ENCODE results near the gene PTMA. TPM values are rescaled to one million over a fixed set of nuclear protein-coding genes. Genes with fewer than 3 reads are reported as not detected.
"Not testable (repeated sequence)": the region's sequence is repeated elsewhere in the genome, so short reads cannot be mapped to it uniquely, and the experiment has no call there.

Gene PTMA
- total and polyA plus RNA-seq, 9 of the 15 experiments (the other 6 are each of a cell fraction or from before 2014, with no cell fraction given) = 429 to 2,322 (median 1,578) TPM

DNA sequence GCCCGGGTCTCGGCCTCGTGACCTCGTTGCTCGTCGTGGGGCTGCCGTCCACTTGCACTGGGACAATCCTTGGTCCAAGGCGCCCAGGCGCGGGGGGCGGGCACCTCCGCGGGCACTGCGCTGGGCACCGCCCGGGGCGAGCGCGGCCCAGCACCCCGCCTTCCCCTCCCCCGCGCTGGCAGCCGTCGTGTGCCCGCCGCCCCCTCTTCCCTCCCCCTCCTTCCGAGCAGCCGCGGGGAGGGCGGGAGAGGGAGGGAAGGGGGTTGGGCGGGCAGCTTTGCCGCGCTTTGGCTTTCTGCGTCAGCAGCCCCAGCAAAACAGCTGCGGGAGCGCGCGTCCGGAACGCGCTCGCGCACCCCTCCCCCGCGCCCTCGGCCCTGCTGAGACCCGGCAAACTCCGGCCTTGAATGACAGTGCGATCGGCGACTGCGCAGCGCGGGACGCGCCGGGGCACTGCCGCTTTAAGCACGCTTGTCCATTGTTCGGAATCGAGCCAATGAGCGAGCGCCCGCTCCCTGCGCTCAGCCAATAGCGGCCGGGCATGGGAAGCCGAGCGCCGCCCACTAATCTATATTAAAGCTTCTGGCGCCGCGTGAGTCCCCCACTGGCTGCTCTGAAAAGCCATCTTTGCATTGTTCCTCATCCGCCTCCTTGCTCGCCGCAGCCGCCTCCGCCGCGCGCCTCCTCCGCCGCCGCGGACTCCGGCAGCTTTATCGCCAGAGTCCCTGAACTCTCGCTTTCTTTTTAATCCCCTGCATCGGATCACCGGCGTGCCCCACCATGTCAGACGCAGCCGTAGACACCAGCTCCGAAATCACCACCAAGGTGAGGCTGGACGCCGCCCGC, at the start of gene PTMA (continued):
- TF ChIP-seq PHTF2 (CRISPR knock-in tag; IDR thresholded peaks at IDR 0.05) (no peak), NR2C2 (CRISPR knock-in tag; IDR thresholded peaks at IDR 0.05) (no peak), NR2C2 (tag; IDR thresholded peaks at IDR 0.05) (no peak)

DNA sequence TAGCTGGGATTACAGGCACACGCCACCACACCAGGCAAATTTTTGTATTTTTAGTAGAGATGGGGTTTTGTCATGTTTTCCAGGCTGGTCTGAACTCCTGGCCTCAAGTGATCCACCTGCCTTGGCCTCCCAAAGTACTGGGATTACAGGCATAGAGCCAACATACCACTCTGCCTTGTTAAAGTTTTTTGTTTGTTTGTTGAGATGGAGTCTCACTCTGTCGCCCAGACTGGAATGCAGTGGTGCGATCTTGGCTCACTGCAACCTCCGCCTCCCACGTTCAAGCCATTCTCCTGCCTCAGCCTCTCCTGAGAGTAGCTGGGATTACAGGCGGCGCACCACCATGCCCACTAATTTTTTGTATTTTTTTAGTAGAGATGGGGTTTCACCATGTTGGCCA, 48.3 kb upstream of the PTMA start:
- FAIRE-seq = not testable (repeated sequence)
- peaks cover 14 to 29% of the 10 kb centered on the region in 2 experiments; a peak in 4 of 5 replicates for H3K4me1 ChIP-seq (replicated peaks in 1 of 2; ENCODE audit: control insufficient read depth in 2 of 2, insufficient read depth in 2 of 2, low read length in 2 of 2)

More for the DNA sequence above, 48.3 kb upstream of the PTMA start:
- H3K9me3 ChIP-seq (replicated peaks; ENCODE audit: control insufficient read depth, insufficient read depth, low read depth, low read length); H4K20me1 ChIP-seq (replicated peaks; ENCODE audit: control insufficient read depth, insufficient read depth, low read length); in situ Hi-C loops (cut with MboI); H3K27me3 ChIP-seq (ENCODE audit: control insufficient read depth in 2 of 2, insufficient read depth in 2 of 2, low read length in 2 of 2); H2AFZ ChIP-seq (ENCODE audit: low read depth, low read length); intact Hi-C loops (cut with micrococcal nuclease); DNase-seq (ENCODE audit: extremely low read depth in 1 of 4, low spot score in 3 of 4); H3K4me2 ChIP-seq (ENCODE audit: insufficient read depth, low read length); H3K4me3 ChIP-seq; H3K9me1 ChIP-seq (ENCODE audit: control insufficient read depth, insufficient read depth, low read length); ATAC-seq; CTCF ChIA-PET (ENCODE audit: low intra/inter-chr PET ratio); H3K36me3 ChIP-seq (ENCODE audit: control insufficient read depth, insufficient read depth, low read length); H3K9ac ChIP-seq (ENCODE audit: insufficient read depth in 1 of 2, low read depth in 2 of 2, low read length in 2 of 2); H3K79me2 ChIP-seq (ENCODE audit: control insufficient read depth, insufficient read depth, low read length); BruUV-seq (replicated peaks); POLR2A ChIA-PET; H3K27ac ChIP-seq (ENCODE audit: extremely low read depth, low read depth, low read length): not testable (repeated sequence)
- 46% methylated on average over 5 of the region's 7 CpGs for WGBS (ENCODE audit: insufficient coverage, low coverage, missing lambda C conversion rate)

Measured in K562 (cell line).